IPS-15b (cell line): Measurements from ENCODE around the gene TMEM41B.

ENCODE experiments used
- H3K27me3 ChIP-seq: one replicate; pipeline ENCODE4 v1.6.1; 2013; ENCODE audit warnings: low read length; ENCODE audit not compliant: control insufficient read depth, insufficient read depth
- H3K36me3 ChIP-seq: one replicate; pipeline ENCODE4 v1.6.1; 2013; ENCODE audit warnings: low read length; ENCODE audit not compliant: control insufficient read depth, insufficient read depth
- H3K4me1 ChIP-seq: one replicate; pipeline ENCODE4 v1.6.1; 2013; ENCODE audit warnings: mild to moderate bottlenecking, low read length; ENCODE audit not compliant: control insufficient read depth, insufficient read depth
- H3K4me3 ChIP-seq: one replicate; pipeline ENCODE4 v1.5.1; 2013; ENCODE audit warnings: low read depth, low read length
- H3K9ac ChIP-seq: one replicate; pipeline ENCODE4 v1.6.1; 2013; ENCODE audit warnings: low read depth, mild to moderate bottlenecking, low read length
- H3K9me3 ChIP-seq: one replicate; pipeline ENCODE4 v1.6.1; 2013; ENCODE audit warnings: mild to moderate bottlenecking, low read length; ENCODE audit not compliant: control insufficient read depth, insufficient read depth

Gene TMEM41B

GRCh38 chr11:9301720-9302119 is 12.7 kb downstream of the TMEM41B start:
- no peak overlapping the region for H3K4me3 ChIP-seq
- H3K27me3 ChIP-seq, result no peaks in the 10 kb centered on the region
- no peaks in the 10 kb centered on the region for H3K4me1 ChIP-seq
- peaks cover 6% of the 10 kb centered on the region for H3K36me3 ChIP-seq
- no peaks in the 10 kb centered on the region for H3K9me3 ChIP-seq
- no peak overlapping the region for H3K9ac ChIP-seq

- H3K27me3 ChIP-seq, result no peaks in the 10 kb centered on the region
- peaks cover 11% of the 10 kb centered on the region for H3K36me3 ChIP-seq
- no peak overlapping the region for H3K4me3 ChIP-seq
- H3K4me1 ChIP-seq, result no peaks in the 10 kb centered on the region
- H3K9me3 ChIP-seq, result no peaks in the 10 kb centered on the region
- H3K9ac ChIP-seq, result no peak overlapping the region
Observed at GRCh38 chr11:9293646-9294045, 20.7 kb downstream of the TMEM41B start.

GRCh38 chr11:9285850-9286587 is 28.4 kb downstream of the TMEM41B start:
- Histone ChIP-seq H3K4me3 (no peak overlapping the region), H3K4me1 (no peaks in the 10 kb centered on the region), H3K36me3 (peaks cover 3% of the 10 kb centered on the region), H3K9ac (no peak overlapping the region), H3K9me3 (no peaks in the 10 kb centered on the region), H3K27me3 (no peaks in the 10 kb centered on the region)

- no peak overlapping the region for H3K4me3 ChIP-seq
- H3K9ac ChIP-seq, result no peak overlapping the region
- peaks cover 2% of the 10 kb centered on the region for H3K36me3 ChIP-seq
- no peaks in the 10 kb centered on the region for H3K9me3 ChIP-seq
- H3K4me1 ChIP-seq, result no peaks in the 10 kb centered on the region
- no peaks in the 10 kb centered on the region for H3K27me3 ChIP-seq
Observed at GRCh38 chr11:9280655-9281301, 33.6 kb downstream of the TMEM41B start.

- H3K27me3 ChIP-seq, result no peaks in the 10 kb centered on the region
- no peak overlapping the region for H3K9ac ChIP-seq
- no peak overlapping the region for H3K4me3 ChIP-seq
- peaks cover 2% of the 10 kb centered on the region for H3K36me3 ChIP-seq
- H3K9me3 ChIP-seq, result no peaks in the 10 kb centered on the region
- no peaks in the 10 kb centered on the region for H3K4me1 ChIP-seq
Observed at GRCh38 chr11:9277176-9277575, 37.2 kb downstream of the TMEM41B start.

- H3K9ac ChIP-seq, result no peak overlapping the region
- no peaks in the 10 kb centered on the region for H3K4me1 ChIP-seq
- no peaks in the 10 kb centered on the region for H3K9me3 ChIP-seq
- H3K4me3 ChIP-seq, result no peak overlapping the region
- H3K36me3 ChIP-seq, result peaks cover 2% of the 10 kb centered on the region
- H3K27me3 ChIP-seq, result no peaks in the 10 kb centered on the region
Observed at GRCh38 chr11:9276571-9276970, 37.8 kb downstream of the TMEM41B start.

- H3K36me3 ChIP-seq, result no peaks in the 10 kb centered on the region
- no peak overlapping the region for H3K9ac ChIP-seq
- no peaks in the 10 kb centered on the region for H3K4me1 ChIP-seq
- no peaks in the 10 kb centered on the region for H3K9me3 ChIP-seq
- H3K27me3 ChIP-seq, result no peaks in the 10 kb centered on the region
- no peak overlapping the region for H3K4me3 ChIP-seq
Observed at GRCh38 chr11:9274499-9275258, 39.7 kb downstream of the TMEM41B start.

GRCh38 chr11:9273376-9274336 is 40.7 kb downstream of the TMEM41B start:
- no peaks in the 10 kb centered on the region for H3K36me3 ChIP-seq
- H3K9ac ChIP-seq, result no peak overlapping the region
- H3K27me3 ChIP-seq, result no peaks in the 10 kb centered on the region
- H3K4me3 ChIP-seq, result no peak overlapping the region
- no peaks in the 10 kb centered on the region for H3K4me1 ChIP-seq
- H3K9me3 ChIP-seq, result no peaks in the 10 kb centered on the region

- no peaks in the 10 kb centered on the region for H3K36me3 ChIP-seq
- H3K27me3 ChIP-seq, result no peaks in the 10 kb centered on the region
- H3K4me3 ChIP-seq, result no peak overlapping the region
- H3K9me3 ChIP-seq, result no peaks in the 10 kb centered on the region
- no peak overlapping the region for H3K9ac ChIP-seq
- peaks cover 8% of the 10 kb centered on the region for H3K4me1 ChIP-seq
Observed at GRCh38 chr11:9269492-9270013, 44.8 kb downstream of the TMEM41B start.

- H3K9ac ChIP-seq, result no peak overlapping the region
- no peaks in the 10 kb centered on the region for H3K9me3 ChIP-seq
- H3K27me3 ChIP-seq, result no peaks in the 10 kb centered on the region
- H3K36me3 ChIP-seq, result no peaks in the 10 kb centered on the region
- peaks cover 8% of the 10 kb centered on the region for H3K4me1 ChIP-seq
- H3K4me3 ChIP-seq, result no peak overlapping the region
Observed at GRCh38 chr11:9267680-9268079, 46.7 kb downstream of the TMEM41B start.

GRCh38 chr11:9266926-9267325 is 47.5 kb downstream of the TMEM41B start:
- Histone ChIP-seq H3K9ac (no peak overlapping the region), H3K27me3 (no peaks in the 10 kb centered on the region), H3K4me1 (peaks cover 8% of the 10 kb centered on the region)

More at GRCh38 chr11:9266926-9267325, 47.5 kb downstream of the TMEM41B start:
- Histone ChIP-seq H3K4me3 (no peak overlapping the region), H3K36me3 (no peaks in the 10 kb centered on the region), H3K9me3 (no peaks in the 10 kb centered on the region)
